MM.1S (cell line): ENCODE data around the gene PIK3C2A.

Experiments
- EZH2 ChIP-seq: fragments of 300-600 bp; sonication (generic); optimal IDR thresholded peaks from 2 replicates; pipeline ENCODE3; 2017; ENCODE audit warnings: low read depth, mild to moderate bottlenecking, antibody characterized with exemption, low read length, mixed read lengths
- TF ChIP-seq, protein P1 (sequence below): fragments of 300-600 bp; sonication (generic); IDR thresholded peaks from 2 replicates; pipeline ENCODE4 v1.5.1; 2016; ENCODE audit warnings: antibody characterized with exemption, low read length, mixed read lengths

DNA sequence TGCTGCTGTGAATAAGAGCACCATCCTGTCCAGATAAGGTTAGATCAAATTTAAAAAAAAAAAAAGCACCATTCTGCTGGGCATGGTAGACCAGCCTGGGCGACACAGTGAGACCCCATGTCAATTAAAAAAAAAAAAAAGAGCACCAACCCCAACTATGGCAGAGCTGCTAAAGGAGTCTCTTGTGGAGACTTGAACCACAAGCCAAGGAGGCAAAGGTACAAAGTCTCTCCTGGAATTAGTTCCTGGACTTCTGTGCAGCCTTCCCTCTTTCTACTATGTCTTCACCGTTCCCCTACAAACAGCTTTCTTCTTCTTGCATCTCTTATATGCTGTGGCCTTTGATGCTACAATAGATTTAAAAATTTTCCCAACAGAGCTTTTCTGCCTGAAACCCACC, 1.3 kb downstream of the PIK3C2A start:
- TF ChIP-seq, protein P1, sequence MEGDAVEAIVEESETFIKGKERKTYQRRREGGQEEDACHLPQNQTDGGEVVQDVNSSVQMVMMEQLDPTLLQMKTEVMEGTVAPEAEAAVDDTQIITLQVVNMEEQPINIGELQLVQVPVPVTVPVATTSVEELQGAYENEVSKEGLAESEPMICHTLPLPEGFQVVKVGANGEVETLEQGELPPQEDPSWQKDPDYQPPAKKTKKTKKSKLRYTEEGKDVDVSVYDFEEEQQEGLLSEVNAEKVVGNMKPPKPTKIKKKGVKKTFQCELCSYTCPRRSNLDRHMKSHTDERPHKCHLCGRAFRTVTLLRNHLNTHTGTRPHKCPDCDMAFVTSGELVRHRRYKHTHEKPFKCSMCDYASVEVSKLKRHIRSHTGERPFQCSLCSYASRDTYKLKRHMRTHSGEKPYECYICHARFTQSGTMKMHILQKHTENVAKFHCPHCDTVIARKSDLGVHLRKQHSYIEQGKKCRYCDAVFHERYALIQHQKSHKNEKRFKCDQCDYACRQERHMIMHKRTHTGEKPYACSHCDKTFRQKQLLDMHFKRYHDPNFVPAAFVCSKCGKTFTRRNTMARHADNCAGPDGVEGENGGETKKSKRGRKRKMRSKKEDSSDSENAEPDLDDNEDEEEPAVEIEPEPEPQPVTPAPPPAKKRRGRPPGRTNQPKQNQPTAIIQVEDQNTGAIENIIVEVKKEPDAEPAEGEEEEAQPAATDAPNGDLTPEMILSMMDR, result no peak
- TF ChIP-seq EZH2, result no peak
